SK-N-SH treated with all-trans-retinoic acid at 6 μM for 48 hours (cell line): ENCODE results near the gene PSMC1.

Experiments used
- ATAC-seq: fragments of 200-7000 bp; cut with Tn5 transposase; 3 replicates; pipeline ENCODE4 v1.9.1; 2020; ENCODE audit warnings: mild to moderate bottlenecking, moderate library complexity
- ARNTL ChIP-seq: fragments of 450-650 bp; formaldehyde crosslinking; IDR thresholded peaks from 2 replicates; pipeline ENCODE4 v1.5.0; 2020; ENCODE audit warnings: low read depth, mild to moderate bottlenecking, moderate library complexity, borderline replicate concordance
- BACH2 ChIP-seq: fragments of 250-450 bp; sonication (Bioruptor Pico); IDR thresholded peaks from 2 replicates; pipeline ENCODE4 v1.9.0; 2021; ENCODE audit warnings: mild to moderate bottlenecking, borderline replicate concordance
- CSDC2 ChIP-seq: fragments of 250-450 bp; sonication (Bioruptor Pico); IDR thresholded peaks from 2 replicates; pipeline ENCODE4 v1.5.0; 2020; ENCODE audit warnings: mild to moderate bottlenecking, moderate library complexity
- ESRRG ChIP-seq: fragments of 250-450 bp; sonication (Bioruptor Pico); IDR thresholded peaks from 2 replicates; pipeline ENCODE4 v1.6.1; 2021; ENCODE audit warnings: mild to moderate bottlenecking
- GLIS3 ChIP-seq: fragments of 250-450 bp; sonication (Bioruptor Pico); IDR thresholded peaks from 2 replicates; pipeline ENCODE4 v1.5.0; 2020; ENCODE audit warnings: mild to moderate bottlenecking, moderate library complexity
- ISL1 ChIP-seq: fragments of 250-450 bp; sonication (Bioruptor Pico); IDR thresholded peaks from 2 replicates; pipeline ENCODE4 v2.1.2; 2022; ENCODE audit warnings: mild to moderate bottlenecking, moderate library complexity
- OSR1 ChIP-seq: fragments of 250-450 bp; sonication (Bioruptor Pico); IDR thresholded peaks from 2 replicates; pipeline ENCODE4 v1.8.0; 2022; ENCODE audit warnings: moderate library complexity, mild to moderate bottlenecking, inconsistent platforms
- PPARA ChIP-seq: fragments of 250-450 bp; sonication (Bioruptor Pico); IDR thresholded peaks from 2 replicates; pipeline ENCODE4 v1.5.0; 2020; ENCODE audit warnings: mild to moderate bottlenecking, borderline replicate concordance
- RARB ChIP-seq: fragments of 250-450 bp; sonication (Bioruptor Pico); IDR thresholded peaks from 2 replicates; pipeline ENCODE4 v1.8.0; 2021; ENCODE audit warnings: mild to moderate bottlenecking, moderate library complexity
- SNAI2 ChIP-seq: fragments of 250-450 bp; sonication (Bioruptor Pico); IDR thresholded peaks from 2 replicates; pipeline ENCODE4 v1.5.0; 2020; ENCODE audit warnings: mild to moderate bottlenecking, moderate library complexity
- TCF4 ChIP-seq: fragments of 250-450 bp; sonication (Bioruptor Pico); IDR thresholded peaks from 2 replicates; pipeline ENCODE4 v1.8.0; 2021; ENCODE audit warnings: mild to moderate bottlenecking, moderate library complexity, borderline replicate concordance
- ZFP3 ChIP-seq: fragments of 250-450 bp; sonication (Bioruptor Pico); IDR thresholded peaks from 2 replicates; pipeline ENCODE4 v1.5.0; 2020; ENCODE audit warnings: mild to moderate bottlenecking, moderate library complexity
- ZNF70 ChIP-seq: fragments of 450-650 bp; formaldehyde crosslinking; IDR thresholded peaks from 2 replicates; pipeline ENCODE4 v1.5.0; 2020; ENCODE audit warnings: mild to moderate bottlenecking, moderate library complexity
- ZNF8 ChIP-seq: fragments of 450-650 bp; formaldehyde crosslinking; IDR thresholded peaks from 2 replicates; pipeline ENCODE4 v1.5.0; 2020; ENCODE audit warnings: mild to moderate bottlenecking, moderate library complexity
- TF ChIP-seq, protein P1 (sequence below): fragments of 250-450 bp; sonication (Bioruptor Pico); IDR thresholded peaks from 2 replicates; pipeline ENCODE4 v1.5.1; 2020; ENCODE audit warnings: low read depth, mild to moderate bottlenecking, moderate library complexity
- TF ChIP-seq, protein P2 (sequence below): fragments of 250-450 bp; sonication (Bioruptor Pico); IDR thresholded peaks from 2 replicates; pipeline ENCODE4 v1.8.0; 2020; ENCODE audit warnings: mild to moderate bottlenecking, moderate library complexity, borderline replicate concordance
- TF ChIP-seq, protein P3 (sequence below): fragments of 250-450 bp; sonication (Bioruptor Pico); IDR thresholded peaks from 2 replicates; pipeline ENCODE4 v1.5.0; 2020; ENCODE audit warnings: mild to moderate bottlenecking, moderate library complexity

Gene PSMC1

DNA sequence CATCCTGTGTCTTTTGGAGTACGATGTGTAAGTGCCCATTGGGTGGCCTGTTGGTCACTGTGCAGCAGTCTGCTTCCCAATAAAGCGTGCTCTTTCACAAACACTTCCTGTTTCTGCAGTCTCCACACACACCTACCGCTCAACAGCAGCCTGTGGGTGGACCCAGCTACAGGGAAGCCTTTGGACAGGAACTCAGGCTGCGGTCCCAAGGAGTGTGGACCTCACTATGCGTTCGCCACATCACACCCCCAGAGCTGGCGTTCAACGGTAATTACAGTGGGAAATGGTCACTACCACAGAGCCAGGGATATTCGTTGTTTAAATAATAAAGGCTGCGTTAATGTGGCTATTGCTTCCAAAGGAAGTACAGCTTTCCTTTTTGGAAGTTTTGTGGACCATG lies 16.2 kb downstream of the PSMC1 start:
- no peak for ATAC-seq
- TF ChIP-seq SNAI2 (CRISPR knock-in tag), result no peak
- no peak for TF ChIP-seq RARB (CRISPR knock-in tag)
- no peak for TF ChIP-seq ESRRG
- TF ChIP-seq, protein P1, sequence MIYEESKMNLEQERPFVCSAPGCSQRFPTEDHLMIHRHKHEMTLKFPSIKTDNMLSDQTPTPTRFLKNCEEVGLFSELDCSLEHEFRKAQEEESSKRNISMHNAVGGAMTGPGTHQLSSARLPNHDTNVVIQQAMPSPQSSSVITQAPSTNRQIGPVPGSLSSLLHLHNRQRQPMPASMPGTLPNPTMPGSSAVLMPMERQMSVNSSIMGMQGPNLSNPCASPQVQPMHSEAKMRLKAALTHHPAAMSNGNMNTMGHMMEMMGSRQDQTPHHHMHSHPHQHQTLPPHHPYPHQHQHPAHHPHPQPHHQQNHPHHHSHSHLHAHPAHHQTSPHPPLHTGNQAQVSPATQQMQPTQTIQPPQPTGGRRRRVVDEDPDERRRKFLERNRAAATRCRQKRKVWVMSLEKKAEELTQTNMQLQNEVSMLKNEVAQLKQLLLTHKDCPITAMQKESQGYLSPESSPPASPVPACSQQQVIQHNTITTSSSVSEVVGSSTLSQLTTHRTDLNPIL, result no peak
- TF ChIP-seq, protein P2, sequence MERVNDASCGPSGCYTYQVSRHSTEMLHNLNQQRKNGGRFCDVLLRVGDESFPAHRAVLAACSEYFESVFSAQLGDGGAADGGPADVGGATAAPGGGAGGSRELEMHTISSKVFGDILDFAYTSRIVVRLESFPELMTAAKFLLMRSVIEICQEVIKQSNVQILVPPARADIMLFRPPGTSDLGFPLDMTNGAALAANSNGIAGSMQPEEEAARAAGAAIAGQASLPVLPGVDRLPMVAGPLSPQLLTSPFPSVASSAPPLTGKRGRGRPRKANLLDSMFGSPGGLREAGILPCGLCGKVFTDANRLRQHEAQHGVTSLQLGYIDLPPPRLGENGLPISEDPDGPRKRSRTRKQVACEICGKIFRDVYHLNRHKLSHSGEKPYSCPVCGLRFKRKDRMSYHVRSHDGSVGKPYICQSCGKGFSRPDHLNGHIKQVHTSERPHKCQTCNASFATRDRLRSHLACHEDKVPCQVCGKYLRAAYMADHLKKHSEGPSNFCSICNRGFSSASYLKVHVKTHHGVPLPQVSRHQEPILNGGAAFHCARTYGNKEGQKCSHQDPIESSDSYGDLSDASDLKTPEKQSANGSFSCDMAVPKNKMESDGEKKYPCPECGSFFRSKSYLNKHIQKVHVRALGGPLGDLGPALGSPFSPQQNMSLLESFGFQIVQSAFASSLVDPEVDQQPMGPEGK (CRISPR knock-in tag), result no peak
- TF ChIP-seq ISL1 (CRISPR knock-in tag), result no peak

DNA sequence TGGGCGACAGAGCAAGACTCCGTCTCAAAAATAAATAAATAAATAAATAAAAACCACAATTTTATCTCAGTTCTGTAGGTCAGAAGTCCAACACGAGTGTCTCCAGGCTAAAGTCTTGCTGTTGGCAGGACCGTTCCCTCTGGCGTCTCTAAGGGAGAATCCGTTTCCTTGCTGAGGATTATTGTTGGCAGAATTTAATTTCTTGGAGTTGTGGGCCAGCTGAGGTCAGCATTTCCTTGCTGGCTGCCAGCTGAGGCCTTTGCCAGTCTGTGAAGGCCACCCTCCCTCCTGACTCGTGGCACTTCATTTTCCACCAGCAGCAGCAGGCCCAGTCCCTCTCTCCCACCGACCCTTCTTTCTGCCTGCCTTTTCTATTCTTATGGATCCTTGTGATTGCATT lies 17.2 kb downstream of the PSMC1 start:
- no peak for ATAC-seq

DNA sequence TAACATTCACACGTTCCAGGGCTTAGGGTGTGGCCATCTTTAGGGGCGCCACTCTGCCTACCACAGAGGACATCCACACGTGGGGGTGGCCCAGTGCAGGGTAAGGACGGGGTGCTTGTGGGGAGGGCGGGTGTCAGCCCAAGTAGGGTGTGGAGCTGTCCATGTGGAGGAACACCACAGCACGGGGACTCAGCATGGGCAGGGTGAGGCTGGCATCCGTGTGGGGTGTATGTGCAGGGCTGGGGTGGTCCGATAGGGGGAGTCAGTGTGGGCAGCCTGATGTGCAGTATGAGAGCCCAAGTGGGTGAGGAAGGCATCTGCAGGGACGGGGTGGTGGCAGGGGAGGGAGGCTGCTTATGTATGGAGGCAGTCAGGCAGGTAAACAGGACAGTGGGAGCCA lies 17.7 kb downstream of the PSMC1 start:
- TF ChIP-seq, protein P2 (CRISPR knock-in tag), result no peak
- TF ChIP-seq ZFP3 (CRISPR knock-in tag) (no peak), OSR1 (CRISPR knock-in tag) (no peak), ARNTL (CRISPR knock-in tag) (no peak), CSDC2 (CRISPR knock-in tag) (no peak), RARB (CRISPR knock-in tag) (no peak), GLIS3 (CRISPR knock-in tag) (no peak), TCF4 (CRISPR knock-in tag) (no peak), ZNF70 (no peak), ZNF8 (CRISPR knock-in tag) (no peak), BACH2 (CRISPR knock-in tag) (no peak), SNAI2 (CRISPR knock-in tag) (no peak)
- TF ChIP-seq, protein P1, result no peak
- peak; percentile 50 for ATAC-seq

More for the DNA sequence above, 17.2 kb downstream of the PSMC1 start:
- TF ChIP-seq TCF4 (CRISPR knock-in tag) (no peak), PPARA (CRISPR knock-in tag) (no peak), SNAI2 (CRISPR knock-in tag) (no peak), RARB (CRISPR knock-in tag) (no peak), CSDC2 (CRISPR knock-in tag) (no peak), GLIS3 (CRISPR knock-in tag) (no peak)
- TF ChIP-seq, protein P2 (CRISPR knock-in tag), result no peak
- TF ChIP-seq, protein P3, sequence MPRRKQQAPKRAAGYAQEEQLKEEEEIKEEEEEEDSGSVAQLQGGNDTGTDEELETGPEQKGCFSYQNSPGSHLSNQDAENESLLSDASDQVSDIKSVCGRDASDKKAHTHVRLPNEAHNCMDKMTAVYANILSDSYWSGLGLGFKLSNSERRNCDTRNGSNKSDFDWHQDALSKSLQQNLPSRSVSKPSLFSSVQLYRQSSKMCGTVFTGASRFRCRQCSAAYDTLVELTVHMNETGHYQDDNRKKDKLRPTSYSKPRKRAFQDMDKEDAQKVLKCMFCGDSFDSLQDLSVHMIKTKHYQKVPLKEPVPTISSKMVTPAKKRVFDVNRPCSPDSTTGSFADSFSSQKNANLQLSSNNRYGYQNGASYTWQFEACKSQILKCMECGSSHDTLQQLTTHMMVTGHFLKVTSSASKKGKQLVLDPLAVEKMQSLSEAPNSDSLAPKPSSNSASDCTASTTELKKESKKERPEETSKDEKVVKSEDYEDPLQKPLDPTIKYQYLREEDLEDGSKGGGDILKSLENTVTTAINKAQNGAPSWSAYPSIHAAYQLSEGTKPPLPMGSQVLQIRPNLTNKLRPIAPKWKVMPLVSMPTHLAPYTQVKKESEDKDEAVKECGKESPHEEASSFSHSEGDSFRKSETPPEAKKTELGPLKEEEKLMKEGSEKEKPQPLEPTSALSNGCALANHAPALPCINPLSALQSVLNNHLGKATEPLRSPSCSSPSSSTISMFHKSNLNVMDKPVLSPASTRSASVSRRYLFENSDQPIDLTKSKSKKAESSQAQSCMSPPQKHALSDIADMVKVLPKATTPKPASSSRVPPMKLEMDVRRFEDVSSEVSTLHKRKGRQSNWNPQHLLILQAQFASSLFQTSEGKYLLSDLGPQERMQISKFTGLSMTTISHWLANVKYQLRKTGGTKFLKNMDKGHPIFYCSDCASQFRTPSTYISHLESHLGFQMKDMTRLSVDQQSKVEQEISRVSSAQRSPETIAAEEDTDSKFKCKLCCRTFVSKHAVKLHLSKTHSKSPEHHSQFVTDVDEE (CRISPR knock-in tag), result no peak
- TF ChIP-seq, protein P1, result no peak
